ENCODE results near the gene GJA5.

Gene GJA5

DNA sequence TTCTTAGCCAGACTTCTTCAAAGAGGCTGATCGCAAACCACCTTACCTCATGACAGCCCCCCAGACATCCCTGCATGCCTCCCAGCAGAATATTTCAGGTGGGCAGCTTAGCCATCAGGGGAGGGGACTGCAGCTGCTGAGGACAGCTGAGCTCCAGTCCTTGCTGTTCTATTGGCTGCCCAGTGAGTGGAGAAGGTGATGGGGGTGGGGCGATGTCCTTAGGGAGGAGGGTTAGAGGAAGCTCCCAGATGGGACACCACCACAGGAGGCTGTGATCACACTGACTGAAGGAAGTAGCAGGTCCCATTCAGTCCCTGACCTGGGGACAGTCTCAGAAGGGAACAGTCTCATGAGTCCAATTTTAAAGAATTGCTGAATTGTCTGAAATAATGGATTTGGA is 38.3 kb downstream of the GJA5 start:
- peaks cover 11% of the 10 kb centered on the region for H3K9me3 ChIP-seq (ENCODE audit: insufficient read depth, low read depth, low read length)
- no peak overlapping the region for H3K4me3 ChIP-seq (ENCODE audit: low read length)
- H3K4me1 ChIP-seq (ENCODE audit: insufficient read depth, low read length), result no peaks in the 10 kb centered on the region
- no peak overlapping the region for H3K9ac ChIP-seq (ENCODE audit: low read depth, low read length)
- H3K36me3 ChIP-seq (ENCODE audit: insufficient read depth, low read depth, low read length), result no peaks in the 10 kb centered on the region
- no peak overlapping the region for H3K27ac ChIP-seq (ENCODE audit: low read length)
- no peaks in the 10 kb centered on the region for H3K27me3 ChIP-seq (ENCODE audit: insufficient read depth, low read length)

DNA sequence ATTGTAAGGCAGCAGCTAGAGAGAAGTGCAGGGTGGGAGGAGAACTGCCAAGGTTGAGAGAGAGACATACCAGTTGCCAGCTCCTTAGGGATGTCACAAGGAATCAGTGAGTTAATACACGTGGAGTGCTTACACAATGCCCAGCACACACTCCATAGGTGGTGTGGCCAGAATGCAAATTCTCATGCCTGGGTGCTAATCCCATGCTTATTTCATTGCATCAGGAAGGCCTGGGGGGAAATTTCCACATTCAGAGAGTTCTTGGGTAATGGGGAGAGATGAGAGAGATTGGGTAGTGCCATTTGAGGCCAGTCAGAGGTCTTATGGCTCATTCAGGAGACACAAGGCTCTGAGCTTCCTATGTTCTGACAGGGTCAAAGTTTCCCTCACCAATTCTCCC is 38.7 kb downstream of the GJA5 start:
- H3K36me3 ChIP-seq (ENCODE audit: insufficient read depth, low read depth, low read length), result no peaks in the 10 kb centered on the region
- no peak overlapping the region for H3K4me3 ChIP-seq (ENCODE audit: low read length)
- H3K27ac ChIP-seq (ENCODE audit: low read length), result no peak overlapping the region
- H3K9me3 ChIP-seq (ENCODE audit: insufficient read depth, low read depth, low read length), result peaks cover 11% of the 10 kb centered on the region
- H3K27me3 ChIP-seq (ENCODE audit: insufficient read depth, low read length), result no peaks in the 10 kb centered on the region
- no peak overlapping the region for H3K9ac ChIP-seq (ENCODE audit: low read depth, low read length)
- H3K4me1 ChIP-seq (ENCODE audit: insufficient read depth, low read length), result no peaks in the 10 kb centered on the region

DNA sequence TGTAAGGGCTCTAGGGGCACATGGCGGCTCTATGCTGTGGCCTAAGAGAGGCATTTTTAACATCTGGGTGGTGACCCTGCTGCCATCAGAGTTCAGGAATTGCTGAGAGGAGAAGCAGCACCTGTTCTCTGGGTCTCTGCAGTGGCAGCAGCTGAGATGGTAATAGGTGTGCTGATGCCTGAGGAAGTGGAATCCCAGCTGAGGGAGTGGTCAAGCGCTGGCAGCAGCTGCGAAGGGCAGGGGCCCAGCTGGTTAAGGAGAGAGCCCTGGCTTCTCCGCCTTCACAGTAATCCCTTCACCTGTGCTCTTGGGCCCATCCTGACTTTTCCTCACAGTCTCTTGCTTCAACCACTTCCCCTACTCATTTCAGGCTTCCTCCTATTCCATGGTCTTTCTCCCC is 39.8 kb downstream of the GJA5 start:
- Histone ChIP-seq H3K9me3 (ENCODE audit: insufficient read depth, low read depth, low read length) (peaks cover 11% of the 10 kb centered on the region), H3K27ac (ENCODE audit: low read length) (no peak overlapping the region), H3K27me3 (ENCODE audit: insufficient read depth, low read length) (no peaks in the 10 kb centered on the region), H3K4me1 (ENCODE audit: insufficient read depth, low read length) (no peaks in the 10 kb centered on the region), H3K9ac (ENCODE audit: low read depth, low read length) (no peak overlapping the region), H3K36me3 (ENCODE audit: insufficient read depth, low read depth, low read length) (no peaks in the 10 kb centered on the region), H3K4me3 (ENCODE audit: low read length) (no peak overlapping the region)

DNA sequence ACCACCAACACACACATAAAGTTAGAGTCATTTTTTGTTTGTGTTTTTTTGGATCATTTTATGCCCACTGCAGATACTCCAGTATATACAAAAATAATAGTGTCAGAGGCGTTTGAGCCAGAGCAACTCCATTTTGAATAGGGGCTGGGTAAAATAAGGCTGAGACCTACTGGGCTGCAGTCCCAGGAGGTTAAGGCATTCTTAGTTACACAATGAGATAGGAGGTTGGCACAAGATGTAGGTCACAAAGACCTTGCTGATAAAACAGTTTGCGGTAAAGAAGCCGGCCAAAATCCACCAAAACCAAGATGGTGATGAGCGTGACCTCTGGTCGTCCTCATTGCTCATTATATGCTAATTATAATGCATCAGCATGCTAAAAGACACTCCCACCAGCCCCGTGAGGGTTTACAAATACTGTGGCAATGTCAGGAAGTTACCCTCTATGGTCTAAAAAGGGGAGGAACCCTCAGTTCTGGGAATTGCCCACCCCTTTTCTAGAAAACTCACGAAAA is 40.6 kb downstream of the GJA5 start:
- H3K9me3 ChIP-seq (ENCODE audit: insufficient read depth, low read depth, low read length), result peaks cover 11% of the 10 kb centered on the region
- H3K4me1 ChIP-seq (ENCODE audit: insufficient read depth, low read length), result no peaks in the 10 kb centered on the region
- no peak overlapping the region for H3K9ac ChIP-seq (ENCODE audit: low read depth, low read length)
- H3K27ac ChIP-seq (ENCODE audit: low read length), result no peak overlapping the region
- H3K36me3 ChIP-seq (ENCODE audit: insufficient read depth, low read depth, low read length), result no peaks in the 10 kb centered on the region
- no peak overlapping the region for H3K4me3 ChIP-seq (ENCODE audit: low read length)
- H3K27me3 ChIP-seq (ENCODE audit: insufficient read depth, low read length), result no peaks in the 10 kb centered on the region

DNA sequence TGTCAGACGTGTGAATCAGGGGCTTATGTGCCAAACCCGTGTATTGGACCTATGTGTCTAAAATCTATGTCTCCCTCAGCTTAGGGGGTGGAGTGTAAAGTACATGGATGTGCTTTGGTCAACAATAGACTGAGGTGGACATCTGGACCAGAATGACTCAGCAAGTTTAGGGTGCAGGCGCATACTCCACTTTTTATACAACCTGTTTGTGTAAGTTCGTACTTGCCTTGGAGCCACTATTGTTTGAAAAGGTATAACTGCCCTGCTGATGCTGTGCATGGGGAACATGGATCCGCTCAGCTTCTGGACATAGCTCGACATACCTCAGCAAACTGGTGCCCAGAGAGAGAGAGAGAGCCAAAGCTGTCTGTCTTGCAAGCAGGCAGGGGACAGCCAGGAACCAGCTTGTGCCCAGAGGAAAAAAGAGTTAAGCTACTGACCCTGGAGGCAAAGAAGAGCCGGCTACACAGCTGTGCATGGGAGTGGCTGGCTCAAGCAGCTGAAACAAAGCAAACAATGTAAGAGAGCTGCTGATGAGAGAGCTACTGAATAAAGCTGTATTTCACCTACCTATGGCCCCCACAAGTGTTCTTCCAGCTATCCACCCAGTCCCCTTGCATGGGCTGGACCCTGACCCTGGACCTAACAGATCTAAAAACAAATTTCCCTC is 41.2 kb downstream of the GJA5 start:
- H3K9me3 ChIP-seq (ENCODE audit: insufficient read depth, low read depth, low read length), result peaks cover 11% of the 10 kb centered on the region
- no peak overlapping the region for H3K4me3 ChIP-seq (ENCODE audit: low read length)
- no peaks in the 10 kb centered on the region for H3K36me3 ChIP-seq (ENCODE audit: insufficient read depth, low read depth, low read length)
- H3K27ac ChIP-seq (ENCODE audit: low read length), result no peak overlapping the region
- H3K9ac ChIP-seq (ENCODE audit: low read depth, low read length), result no peak overlapping the region
- H3K27me3 ChIP-seq (ENCODE audit: insufficient read depth, low read length), result no peaks in the 10 kb centered on the region
- H3K4me1 ChIP-seq (ENCODE audit: insufficient read depth, low read length), result no peaks in the 10 kb centered on the region

DNA sequence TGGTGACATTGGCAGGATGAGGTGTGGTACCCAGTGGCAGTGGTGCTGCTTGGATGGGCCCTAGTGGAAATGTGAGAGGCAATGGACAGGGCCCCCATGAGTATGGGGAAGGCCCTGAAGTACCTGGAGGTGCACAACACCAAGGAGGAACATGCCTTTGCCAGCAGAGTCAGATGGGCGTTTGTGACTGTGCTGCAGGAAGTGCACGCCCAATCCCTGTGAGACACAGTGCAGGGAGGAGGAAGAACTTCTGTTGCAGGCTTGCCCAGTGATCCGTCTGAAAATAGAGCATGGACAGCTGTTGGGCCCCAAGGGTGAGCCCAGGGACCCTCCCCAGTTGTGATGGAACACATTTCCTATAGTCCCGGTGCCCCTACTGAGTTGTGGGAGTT is 42.7 kb downstream of the GJA5 start:
- Histone ChIP-seq H3K27me3 (ENCODE audit: insufficient read depth, low read length) (no peaks in the 10 kb centered on the region), H3K4me1 (ENCODE audit: insufficient read depth, low read length) (no peaks in the 10 kb centered on the region; the same call in 1 of the 2 replicates), H3K9me3 (ENCODE audit: insufficient read depth, low read depth, low read length) (peaks cover 11% of the 10 kb centered on the region), H3K27ac (ENCODE audit: low read length) (no peak overlapping the region), H3K4me3 (ENCODE audit: low read length) (no peak overlapping the region), H3K36me3 (ENCODE audit: insufficient read depth, low read depth, low read length) (no peaks in the 10 kb centered on the region), H3K9ac (ENCODE audit: low read depth, low read length) (no peak overlapping the region)

DNA sequence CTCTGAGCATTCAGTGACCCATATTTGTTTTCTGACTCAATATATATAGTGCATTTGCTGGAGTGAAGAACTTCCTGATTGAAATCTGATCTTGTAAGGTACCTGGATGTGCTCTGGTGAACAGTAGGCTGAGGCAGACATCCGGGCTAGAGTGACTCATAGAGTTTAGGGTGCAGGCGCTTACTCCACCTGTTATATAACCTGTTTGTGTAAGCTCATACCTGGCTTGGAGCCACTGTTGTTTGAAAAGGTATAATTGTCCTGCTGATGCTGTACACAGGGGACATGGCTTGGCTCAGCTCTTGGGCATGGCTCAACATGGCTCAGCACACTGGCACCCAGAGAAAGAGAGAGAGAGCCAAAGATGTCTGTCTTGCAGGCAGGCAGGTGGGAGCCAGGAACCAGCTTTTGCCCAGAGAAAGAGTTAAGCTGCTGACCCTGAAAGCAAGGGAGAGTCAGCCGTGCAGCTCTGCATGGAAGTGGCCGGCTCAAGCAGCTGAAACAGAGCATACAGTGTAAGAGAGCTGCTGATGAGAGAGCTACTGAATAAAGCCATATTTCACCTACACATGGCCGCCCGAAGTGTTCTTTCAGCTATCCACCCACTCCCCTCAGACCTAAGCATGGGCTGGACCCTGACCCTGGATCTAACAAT is 43.2 kb downstream of the GJA5 start:
- Histone ChIP-seq H3K27me3 (ENCODE audit: insufficient read depth, low read length) (no peaks in the 10 kb centered on the region), H3K27ac (ENCODE audit: low read length) (no peak overlapping the region), H3K9me3 (ENCODE audit: insufficient read depth, low read depth, low read length) (peaks cover 11% of the 10 kb centered on the region), H3K9ac (ENCODE audit: low read depth, low read length) (no peak overlapping the region), H3K36me3 (ENCODE audit: insufficient read depth, low read depth, low read length) (no peaks in the 10 kb centered on the region), H3K4me1 (ENCODE audit: insufficient read depth, low read length) (no peaks in the 10 kb centered on the region; the same call in 1 of the 2 replicates), H3K4me3 (ENCODE audit: low read length) (no peak overlapping the region)

DNA sequence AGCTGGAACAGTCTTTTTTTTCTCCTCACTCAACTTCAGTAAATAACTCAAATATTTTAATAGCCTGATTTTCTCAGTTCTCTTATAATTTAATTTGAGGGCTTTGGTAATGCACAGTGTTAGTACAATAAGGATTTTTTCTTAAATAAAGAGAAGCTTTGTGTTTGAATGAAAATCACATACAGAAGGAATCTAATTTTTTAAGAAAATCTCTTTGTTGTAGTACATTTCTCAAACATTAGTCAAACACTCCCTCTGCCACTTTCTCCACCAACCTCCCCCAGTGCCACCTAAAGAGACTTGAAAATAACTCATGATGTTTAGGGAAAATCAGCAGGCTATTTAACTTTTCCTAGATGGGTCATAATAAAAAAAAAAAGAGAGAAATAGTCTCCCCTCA is 47.8 kb downstream of the GJA5 start:
- no peaks in the 10 kb centered on the region for H3K9me3 ChIP-seq (ENCODE audit: insufficient read depth, low read depth, low read length)
- no peak overlapping the region for H3K9ac ChIP-seq (ENCODE audit: low read depth, low read length)
- no peaks in the 10 kb centered on the region; the same call in 1 of the 2 replicates for H3K4me1 ChIP-seq (ENCODE audit: insufficient read depth, low read length)
- no peak overlapping the region for H3K4me3 ChIP-seq (ENCODE audit: low read length)
- H3K36me3 ChIP-seq (ENCODE audit: insufficient read depth, low read depth, low read length), result no peaks in the 10 kb centered on the region
- no peak overlapping the region for H3K27ac ChIP-seq (ENCODE audit: low read length)
- H3K27me3 ChIP-seq (ENCODE audit: insufficient read depth, low read length), result no peaks in the 10 kb centered on the region

All from iPS-20b (cell line).